KBM-7 (cell line): ENCODE measurements around the gene GINS3.
"Not testable (repeated sequence)": the region's sequence is repeated elsewhere in the genome, so short reads cannot be mapped to it uniquely, and the experiment has no call there.

Experiments
- DNase-seq: peaks from one replicate; pipeline ENCODE4 v3.0.0-alpha.2; 2015
- in situ Hi-C: fragments of 300-500 bp; cut with MboI; formaldehyde crosslinking; loops from 2 replicates; pipeline ENCODE4 v1.14.3; 2020; ENCODE audit warnings: low sequenced_read_pairs, low pct_unique_long_range_greater_than_20kb, mixed read lengths

The GINS3 gene

DNA sequence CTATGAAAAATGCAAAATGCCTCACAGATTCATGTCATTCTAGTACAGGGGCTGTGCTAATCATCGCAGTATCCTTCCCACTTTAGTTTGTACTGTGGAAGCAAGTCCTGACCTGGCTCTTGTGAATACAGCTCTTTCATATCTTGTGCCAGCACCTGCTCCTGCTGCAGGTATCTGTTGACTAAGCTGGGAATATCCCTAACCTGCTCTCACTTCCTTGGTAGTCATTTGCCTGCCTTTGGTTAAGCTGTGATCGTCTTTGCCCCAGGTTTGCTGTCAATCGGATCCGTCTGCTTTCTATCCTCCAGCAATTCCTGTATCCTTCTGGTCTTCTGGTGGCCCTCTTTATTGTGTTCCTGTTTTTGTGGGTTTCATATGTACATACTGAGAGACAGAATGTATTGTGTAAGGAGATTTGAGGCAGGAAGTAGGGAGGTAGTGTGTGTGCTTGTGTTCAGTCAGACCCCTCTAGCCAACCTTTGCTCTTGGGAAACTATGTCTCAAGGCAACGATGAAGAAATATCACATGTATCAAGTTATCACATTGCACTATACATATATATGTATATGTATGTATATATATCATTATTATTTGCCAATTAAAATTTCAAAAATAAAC lies 7.7 kb upstream of the GINS3 start:
- DNase-seq, result peak; percentile 43
- in situ Hi-C loops, result no loop called here

- in situ Hi-C loops, result no loop called here
- no peak for DNase-seq
Measured at GRCh38 chr16:58385218-58385773, 7.0 kb upstream of the GINS3 start.

DNA sequence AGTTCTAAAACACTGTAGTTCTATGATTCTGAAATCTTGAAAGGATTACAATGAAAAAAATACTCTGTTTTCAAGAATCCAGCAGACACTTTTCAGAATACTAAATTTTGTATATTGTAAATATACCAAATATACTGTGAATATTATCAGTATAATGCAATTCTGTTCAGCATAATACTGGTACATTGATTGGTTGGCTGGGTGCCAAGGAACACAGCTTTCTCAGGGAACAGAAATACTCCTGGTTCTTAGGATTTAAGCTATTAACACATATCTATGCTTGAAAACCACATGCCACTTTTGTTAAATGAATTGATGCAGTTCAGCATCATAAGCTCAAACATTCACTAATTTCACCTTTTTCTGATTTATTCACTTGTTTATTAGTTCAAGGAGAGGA lies 2.5 kb upstream of the GINS3 start:
- DNase-seq, result no peak

GRCh38 chr16:58393138-58393504 lies 850 bp downstream of the GINS3 start:
- DNase-seq, result no peak
- in situ Hi-C loops, result no loop called here

More for the DNA sequence above, 2.5 kb upstream of the GINS3 start:
- in situ Hi-C loops, result no loop called here

- in situ Hi-C loops, DNase-seq: not testable (repeated sequence)
Measured at GRCh38 chr16:58396897-58397296, 4.6 kb downstream of the GINS3 start.

DNA sequence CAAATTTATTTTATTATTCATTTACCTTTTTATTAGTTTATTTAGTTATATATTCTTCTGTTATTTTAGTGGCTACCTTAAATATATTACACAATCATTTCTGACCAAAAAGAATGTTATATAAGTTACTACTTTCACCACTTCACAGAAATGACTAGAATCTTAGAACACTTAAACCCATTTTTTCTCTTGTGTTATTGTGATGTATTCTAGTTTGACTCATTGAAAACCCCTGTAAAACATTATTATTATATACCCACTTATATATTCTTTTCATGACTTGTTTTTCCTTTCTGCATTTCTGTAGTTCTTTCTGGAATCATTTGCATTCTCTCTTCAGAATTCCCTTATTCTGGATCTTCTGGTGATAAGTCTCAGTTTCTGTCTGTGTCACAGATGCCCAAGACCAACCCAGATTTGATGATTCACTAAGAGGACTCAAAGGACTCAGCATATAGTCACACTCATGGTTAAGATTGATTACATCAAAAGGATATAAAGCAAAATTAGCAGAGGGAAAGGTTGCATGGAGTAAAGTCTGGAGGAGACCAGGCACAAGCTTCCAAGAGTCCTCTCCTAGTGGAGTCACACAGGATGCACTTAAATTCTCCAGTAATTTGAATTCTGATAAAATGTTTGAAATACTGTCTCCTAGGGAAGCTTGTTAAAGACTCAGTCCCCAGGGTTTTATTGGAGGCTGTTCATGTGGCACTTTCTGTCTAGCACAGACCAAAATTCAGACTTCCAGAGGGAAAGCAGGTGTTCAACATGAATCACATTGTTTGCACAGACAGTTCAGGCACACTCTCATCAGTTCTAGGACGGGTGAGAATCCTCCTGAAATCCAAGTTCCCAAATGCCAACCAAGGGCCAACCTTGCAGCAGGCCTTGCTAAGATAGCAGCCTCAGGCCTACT lies 7.7 kb downstream of the GINS3 start:
- in situ Hi-C loops, result no loop called here
- DNase-seq, result no peak

GRCh38 chr16:58401305-58401704 lies 9.0 kb downstream of the GINS3 start:
- DNase-seq, in situ Hi-C loops: not testable (repeated sequence)

GRCh38 chr16:58402796-58403195 lies 10.5 kb downstream of the GINS3 start:
- no peak for DNase-seq
- in situ Hi-C loops, result no loop called here

DNA sequence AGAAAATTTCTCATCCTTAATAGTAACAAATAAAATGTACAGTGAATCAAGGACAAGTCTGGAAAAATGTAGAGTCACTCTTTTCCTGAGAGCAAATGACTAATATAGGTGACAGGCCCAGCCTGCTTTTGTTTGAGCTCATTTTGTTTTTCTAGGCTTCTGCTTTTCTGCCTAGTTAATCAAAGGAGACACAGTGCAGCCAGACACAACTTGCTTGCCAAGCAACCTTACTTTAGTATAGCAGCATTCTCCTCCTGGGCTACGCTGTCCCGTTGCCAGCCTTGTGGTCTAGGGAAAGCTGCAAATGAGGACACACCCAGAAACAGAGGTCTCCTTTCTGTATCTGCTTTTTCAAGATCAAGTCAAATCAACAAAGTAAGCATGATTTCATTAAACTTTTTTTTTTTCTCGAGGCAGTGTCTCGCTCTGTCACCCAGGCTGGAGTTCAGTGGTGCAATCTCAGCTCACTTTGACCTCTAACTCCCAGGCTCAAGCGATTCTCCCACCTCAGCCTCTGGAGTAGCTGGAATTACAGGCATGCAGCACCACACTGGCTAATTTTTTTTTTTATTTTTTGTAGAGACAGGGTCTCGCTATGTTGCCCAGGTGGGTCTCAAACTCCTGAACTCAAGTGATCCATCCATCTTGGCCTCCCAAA lies 17.2 kb downstream of the GINS3 start:
- DNase-seq, result no peak

DNA sequence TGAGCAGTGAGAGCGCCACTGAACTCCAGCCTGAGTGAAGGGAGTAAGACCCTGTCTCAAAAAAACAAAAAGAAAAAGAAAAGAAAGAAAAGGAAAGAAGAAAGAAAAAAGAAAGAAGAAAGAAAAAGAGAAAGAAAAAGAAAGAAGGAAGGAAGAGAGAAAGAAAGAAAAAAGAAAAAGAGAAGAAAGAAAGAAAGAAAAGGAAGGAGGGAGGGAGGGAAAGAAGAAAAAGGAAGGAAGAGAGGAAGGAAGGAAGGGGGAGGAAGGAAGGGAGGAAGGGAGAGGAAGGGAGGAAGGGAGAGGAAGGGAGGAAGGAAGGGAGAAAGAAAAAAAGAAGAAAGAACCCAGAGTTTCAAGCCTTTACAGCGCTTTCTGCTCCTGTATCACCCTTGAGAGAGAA lies 19.1 kb downstream of the GINS3 start:
- in situ Hi-C loops, result no loop called here
- DNase-seq, result no peak

More for the DNA sequence above, 17.2 kb downstream of the GINS3 start:
- in situ Hi-C loops, result no loop called here

GRCh38 chr16:58411736-58412614 lies 19.7 kb downstream of the GINS3 start:
- peak; percentile 8 for DNase-seq
- in situ Hi-C loops, result no loop called here

GRCh38 chr16:58412615-58412970 lies 20.3 kb downstream of the GINS3 start:
- DNase-seq, in situ Hi-C loops: not testable (repeated sequence)

GRCh38 chr16:58413359-58413758 lies 21.1 kb downstream of the GINS3 start:
- in situ Hi-C loops, result no loop called here
- no peak for DNase-seq

- in situ Hi-C loops, result no loop called here
- DNase-seq, result no peak
Measured at GRCh38 chr16:58415003-58415402, 22.7 kb downstream of the GINS3 start.

DNA sequence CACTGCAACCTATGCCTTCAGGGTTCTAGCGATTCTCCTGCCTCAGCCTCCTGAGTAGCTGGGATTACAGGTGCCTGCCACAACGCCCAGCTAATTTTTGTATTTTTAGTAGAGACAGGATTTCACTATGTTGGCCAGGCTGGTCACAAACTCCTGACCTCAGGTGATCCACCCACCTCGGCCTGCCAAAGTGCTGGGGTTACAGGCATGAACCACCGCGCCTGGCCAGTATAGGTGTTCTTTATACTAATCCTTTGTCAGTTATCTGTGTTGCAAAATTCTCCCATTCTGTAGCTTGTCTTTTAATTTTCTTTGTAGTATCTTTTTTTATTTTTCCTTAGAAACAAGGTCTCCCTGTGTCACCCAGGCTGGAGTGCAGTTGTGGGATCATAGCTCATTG lies 23.7 kb downstream of the GINS3 start:
- DNase-seq, in situ Hi-C loops: not testable (repeated sequence)

- no peak for DNase-seq
- in situ Hi-C loops, result no loop called here
Measured at GRCh38 chr16:58417035-58417434, 24.8 kb downstream of the GINS3 start.

DNA sequence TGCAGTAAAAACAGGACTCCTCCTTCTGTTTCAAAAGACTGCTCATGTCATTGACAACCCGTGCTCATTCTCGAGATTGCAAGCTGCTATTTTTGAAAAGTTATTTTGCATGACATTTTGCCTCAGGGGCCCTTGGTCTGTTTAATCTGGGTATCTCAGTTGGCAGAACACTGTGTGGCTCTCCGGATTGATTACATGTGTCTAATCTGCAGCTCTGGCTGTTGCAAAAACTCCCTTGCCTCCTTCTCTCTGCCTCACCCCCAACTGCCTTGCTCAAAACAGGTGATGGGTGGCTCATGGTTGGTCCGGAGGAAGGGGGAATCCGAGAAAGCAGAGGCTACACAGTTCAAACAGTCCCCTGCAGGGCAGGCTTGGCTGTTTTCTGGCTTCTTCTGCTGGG lies 25.3 kb downstream of the GINS3 start:
- in situ Hi-C loops, result no loop called here
- no peak for DNase-seq

- in situ Hi-C loops, result no loop called here
- DNase-seq, result no peak
Measured at GRCh38 chr16:58418026-58418425, 25.8 kb downstream of the GINS3 start.

DNA sequence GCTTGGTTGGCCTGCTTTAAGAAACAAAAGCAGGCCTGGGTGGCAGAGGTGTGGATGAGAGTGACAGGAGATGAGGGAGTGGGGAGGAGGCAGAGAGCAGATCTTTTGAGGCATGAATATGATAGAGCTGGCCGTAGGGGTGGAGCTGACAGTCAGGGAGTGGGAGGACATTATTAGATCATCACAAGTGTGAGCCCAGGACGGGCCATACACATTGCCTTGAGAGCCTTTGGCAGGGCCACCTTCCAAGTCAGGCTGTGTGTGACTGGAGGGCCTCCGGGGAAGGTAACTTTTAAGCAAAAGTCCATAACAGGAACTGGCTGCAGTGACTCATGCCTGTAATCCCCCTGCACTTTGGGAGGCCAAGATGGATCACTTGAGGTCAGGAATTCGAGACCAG lies 26.3 kb downstream of the GINS3 start:
- in situ Hi-C loops, result no loop called here
- no peak for DNase-seq
